KOPT-K1 (cell line): ENCODE data around the gene NCBP1.
"Not testable (repeated sequence)": the region's sequence is repeated elsewhere in the genome, so short reads cannot be mapped to it uniquely, and the experiment has no call there.

Experiments
- H3K27ac ChIP-seq: fragments of 200-600 bp; sonication (generic); 2 replicates; pipeline ENCODE4 v1.5.1; 2016; ENCODE audit warnings: antibody characterized with exemption, mild to moderate bottlenecking, low read depth, low read length; ENCODE audit not compliant: poor library complexity, severe bottlenecking
- H3K36me3 ChIP-seq: fragments of 200-600 bp; sonication (generic); 2 replicates; pipeline ENCODE4 v1.5.1; 2017; ENCODE audit warnings: antibody characterized with exemption, mild to moderate bottlenecking, low read length, moderate library complexity; ENCODE audit not compliant: insufficient read depth
- H3K9me3 ChIP-seq: fragments of 200-600 bp; sonication (generic); 2 replicates; pipeline ENCODE4 v1.5.1; 2017; ENCODE audit warnings: antibody characterized with exemption, low read length, mild to moderate bottlenecking; ENCODE audit not compliant: insufficient read depth, poor library complexity, severe bottlenecking

Gene NCBP1

GRCh38 chr9:97682242-97682641 is 48.6 kb downstream of the NCBP1 start:
- H3K9me3 ChIP-seq = no peaks in the 10 kb centered on the region
- no peak overlapping the region for H3K27ac ChIP-seq
- H3K36me3 ChIP-seq = peaks cover 98% of the 10 kb centered on the region

- peaks cover 92% of the 10 kb centered on the region for H3K36me3 ChIP-seq
- no peaks in the 10 kb centered on the region for H3K9me3 ChIP-seq
- no peak overlapping the region for H3K27ac ChIP-seq
Measured at GRCh38 chr9:97688654-97689053, 55.0 kb downstream of the NCBP1 start.

GRCh38 chr9:97689401-97690180 is 56.0 kb downstream of the NCBP1 start:
- Histone ChIP-seq H3K9me3 (no peaks in the 10 kb centered on the region), H3K27ac (no peak overlapping the region)

GRCh38 chr9:97694769-97695168 is 61.1 kb downstream of the NCBP1 start:
- H3K36me3 ChIP-seq = peaks cover 34% of the 10 kb centered on the region
- peak overlapping the region; percentile 67 for H3K27ac ChIP-seq
- no peaks in the 10 kb centered on the region for H3K9me3 ChIP-seq

More at GRCh38 chr9:97689401-97690180, 56.0 kb downstream of the NCBP1 start:
- peaks cover 83% of the 10 kb centered on the region for H3K36me3 ChIP-seq

GRCh38 chr9:97695390-97695789 is 61.8 kb downstream of the NCBP1 start:
- H3K9me3 ChIP-seq = no peaks in the 10 kb centered on the region
- peak overlapping the region; percentile 81 for H3K27ac ChIP-seq
- H3K36me3 ChIP-seq = peaks cover 27% of the 10 kb centered on the region

GRCh38 chr9:97695995-97696802 is 62.6 kb downstream of the NCBP1 start:
- Histone ChIP-seq H3K36me3 (peaks cover 19% of the 10 kb centered on the region), H3K9me3 (no peaks in the 10 kb centered on the region), H3K27ac (peak overlapping the region; percentile 81)

GRCh38 chr9:97696803-97697601 is 63.4 kb downstream of the NCBP1 start, which contains the start of gene XPA:
TSS of gene XPA (minus strand) at chr9:97697340. CDS start at chr9:97697292, 48 bp downstream.
- H3K9me3 ChIP-seq = no peaks in the 10 kb centered on the region
- peak within 1 kb of the TSS; percentile 81 for H3K27ac ChIP-seq
- H3K36me3 ChIP-seq = peaks cover 14% of the 10 kb centered on the region

- Histone ChIP-seq H3K36me3 (peaks cover 8% of the 10 kb centered on the region), H3K27ac (peak overlapping the region; percentile 81), H3K9me3 (no peaks in the 10 kb centered on the region)
Measured at GRCh38 chr9:97697837-97698236, 64.2 kb downstream of the NCBP1 start.

GRCh38 chr9:97698865-97699264 is 65.2 kb downstream of the NCBP1 start:
- Histone ChIP-seq H3K9me3 (no peaks in the 10 kb centered on the region), H3K27ac (no peak overlapping the region), H3K36me3 (no peaks in the 10 kb centered on the region)

- not testable (repeated sequence) for H3K9me3 ChIP-seq, H3K36me3 ChIP-seq, H3K27ac ChIP-seq
Measured at GRCh38 chr9:97699281-97699680, 65.7 kb downstream of the NCBP1 start.

GRCh38 chr9:97699824-97700223 is 66.2 kb downstream of the NCBP1 start:
- H3K27ac ChIP-seq, H3K9me3 ChIP-seq, H3K36me3 ChIP-seq: not testable (repeated sequence)

GRCh38 chr9:97703437-97704344 is 70.1 kb downstream of the NCBP1 start:
- Histone ChIP-seq H3K27ac (no peak overlapping the region), H3K9me3 (no peaks in the 10 kb centered on the region), H3K36me3 (no peaks in the 10 kb centered on the region)

GRCh38 chr9:97704345-97704677 is 70.7 kb downstream of the NCBP1 start:
- H3K9me3 ChIP-seq = no peaks in the 10 kb centered on the region
- H3K36me3 ChIP-seq = no peaks in the 10 kb centered on the region
- H3K27ac ChIP-seq = no peak overlapping the region

- Histone ChIP-seq H3K27ac (no peak overlapping the region), H3K9me3 (no peaks in the 10 kb centered on the region), H3K36me3 (no peaks in the 10 kb centered on the region)
Measured at GRCh38 chr9:97704851-97705250, 71.2 kb downstream of the NCBP1 start.
